SK-N-MC (cell line): Measurements from ENCODE around the gene ATG12.
"Not testable (repeated sequence)": the region's sequence is repeated elsewhere in the genome, so short reads cannot be mapped to it uniquely, and the experiment has no call there.

Source experiments
- DNase-seq: peaks from one replicate; pipeline ENCODE4 v3.0.0-alpha.2; 2011; ENCODE audit warnings: low read depth, low spot score
- H3K27ac ChIP-seq: fragments of 200-600 bp; sonication (generic); 2 replicates; pipeline ENCODE4 v1.5.1; 2016; ENCODE audit warnings: mixed run types
- H3K36me3 ChIP-seq: fragments of 200-600 bp; sonication (generic); 2 replicates; pipeline ENCODE4 v1.6.1; 2017; ENCODE audit warnings: antibody characterized with exemption, low read length, mixed read lengths; ENCODE audit not compliant: insufficient read depth
- H3K4me3 ChIP-seq: fragments of 200-600 bp; sonication (generic); 2 replicates; pipeline ENCODE4 v1.5.1; 2016
- H3K9ac ChIP-seq: fragments of 200-600 bp; sonication (generic); 2 replicates; pipeline ENCODE4 v1.8.0; 2017; ENCODE audit warnings: mixed run types, mixed read lengths; ENCODE audit not compliant: insufficient read length
- H3K9me3 ChIP-seq: fragments of 200-600 bp; sonication (generic); 2 replicates; pipeline ENCODE4 v1.6.1; 2017; ENCODE audit warnings: low read depth, mild to moderate bottlenecking, antibody characterized with exemption, low read length, moderate library complexity, mixed read lengths
- EZH2 ChIP-seq: fragments of 200-600 bp; sonication (generic); IDR thresholded peaks from one replicate; pipeline ENCODE4 v1.6.1; 2017; ENCODE audit warnings: antibody characterized with exemption
- FOXP2 ChIP-seq: optimal IDR thresholded peaks from 2 replicates; pipeline ENCODE3; 2011; ENCODE audit warnings: mild to moderate bottlenecking, moderate library complexity; ENCODE audit not compliant: insufficient read depth; ENCODE audit errors: extremely low read length, control extremely low read depth
- POLR2AphosphoS5 ChIP-seq: IDR thresholded peaks from 2 replicates; pipeline ENCODE4 v1.6.1; 2012; ENCODE audit warnings: mild to moderate bottlenecking, low read depth, low read length, borderline replicate concordance

The ATG12 gene

DNA sequence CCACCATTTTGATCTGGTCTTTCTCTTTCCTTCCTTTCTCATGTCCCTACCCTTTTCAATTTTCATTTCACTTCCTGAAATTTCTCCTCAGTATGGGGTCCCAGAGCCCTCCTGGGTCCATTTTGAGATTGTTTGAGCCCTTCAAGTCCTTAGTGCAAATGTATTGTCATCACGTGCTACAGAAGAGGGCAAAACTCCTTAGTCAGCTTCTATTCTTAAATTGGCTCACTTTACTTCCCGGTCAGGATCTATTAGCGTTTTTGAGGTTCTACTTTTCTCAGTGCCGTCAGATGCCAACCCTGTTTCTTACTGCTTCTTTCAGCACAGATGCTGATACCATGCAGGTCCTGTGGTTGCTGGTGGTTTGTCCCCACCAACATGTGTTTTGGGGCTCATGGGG, 5.9 kb downstream of the ATG12 start:
- H3K9me3 ChIP-seq = no peaks in the 10 kb centered on the region
- DNase-seq = no peak
- peaks cover 72% of the 10 kb centered on the region for H3K36me3 ChIP-seq
- H3K9ac ChIP-seq = no peak overlapping the region
- H3K4me3 ChIP-seq = no peak overlapping the region
- no peak for TF ChIP-seq POLR2AphosphoS5
- TF ChIP-seq EZH2 = no peak
- no peak for TF ChIP-seq FOXP2
- H3K27ac ChIP-seq = no peak overlapping the region

DNA sequence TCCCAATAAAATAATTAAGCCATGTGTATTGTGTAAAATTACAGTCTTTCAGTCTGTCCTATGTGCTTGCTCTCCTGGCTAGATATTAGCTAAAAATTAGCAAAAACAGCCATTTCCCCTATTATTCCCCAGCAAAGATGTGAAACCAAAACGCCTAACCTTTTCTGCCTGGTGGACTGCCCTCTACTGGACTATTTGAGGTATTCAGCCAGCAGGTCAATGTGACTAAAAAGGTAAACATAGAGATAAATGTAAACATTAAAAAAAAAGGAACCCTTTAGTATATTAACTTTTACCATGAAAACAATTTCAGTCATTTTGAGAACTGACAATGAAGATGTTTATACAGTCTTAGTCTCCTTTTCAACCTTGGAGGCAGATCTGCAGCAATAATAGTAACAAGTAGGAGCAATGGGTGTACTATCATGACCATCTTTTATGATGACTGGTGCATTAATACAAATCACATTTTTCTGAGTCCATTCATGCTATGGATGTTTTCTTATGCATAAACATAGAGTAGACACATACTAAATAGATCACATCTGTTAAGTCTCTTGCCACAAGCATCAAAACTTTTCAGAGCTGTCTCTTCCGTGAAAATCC, 10.1 kb downstream of the ATG12 start:
- Histone ChIP-seq H3K9me3 (no peaks in the 10 kb centered on the region), H3K9ac (no peak overlapping the region), H3K36me3 (peaks cover 74% of the 10 kb centered on the region), H3K27ac (no peak overlapping the region), H3K4me3 (no peak overlapping the region)
- TF ChIP-seq POLR2AphosphoS5 (no peak), FOXP2 (no peak), EZH2 (no peak)
- DNase-seq = no peak

DNA sequence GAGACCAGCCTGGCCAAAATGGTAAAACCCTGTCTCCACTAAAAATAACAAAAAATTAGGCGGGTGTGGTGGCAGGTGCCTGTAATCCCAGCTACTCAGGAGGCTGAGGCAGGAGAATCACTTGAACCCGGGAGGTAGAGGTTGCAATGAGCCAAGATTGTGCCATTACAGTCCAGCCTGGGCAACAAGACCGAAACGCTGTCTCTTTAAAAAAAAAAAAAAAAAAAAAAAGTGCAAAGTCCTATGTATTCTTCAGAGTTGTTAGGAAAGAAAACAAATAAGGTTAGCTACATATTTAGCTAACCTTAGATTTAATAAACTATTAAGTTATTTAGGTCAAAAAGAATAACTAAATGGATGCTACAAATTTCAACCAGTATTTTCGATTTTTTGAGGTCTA, 11.5 kb downstream of the ATG12 start:
- H3K9me3 ChIP-seq = no peaks in the 10 kb centered on the region
- H3K9ac ChIP-seq = no peak overlapping the region
- no peak for DNase-seq
- TF ChIP-seq EZH2 (no peak), FOXP2 (no peak), POLR2AphosphoS5 (no peak)
- no peak overlapping the region for H3K27ac ChIP-seq
- H3K36me3 ChIP-seq = peaks cover 61% of the 10 kb centered on the region
- H3K4me3 ChIP-seq = no peak overlapping the region

DNA sequence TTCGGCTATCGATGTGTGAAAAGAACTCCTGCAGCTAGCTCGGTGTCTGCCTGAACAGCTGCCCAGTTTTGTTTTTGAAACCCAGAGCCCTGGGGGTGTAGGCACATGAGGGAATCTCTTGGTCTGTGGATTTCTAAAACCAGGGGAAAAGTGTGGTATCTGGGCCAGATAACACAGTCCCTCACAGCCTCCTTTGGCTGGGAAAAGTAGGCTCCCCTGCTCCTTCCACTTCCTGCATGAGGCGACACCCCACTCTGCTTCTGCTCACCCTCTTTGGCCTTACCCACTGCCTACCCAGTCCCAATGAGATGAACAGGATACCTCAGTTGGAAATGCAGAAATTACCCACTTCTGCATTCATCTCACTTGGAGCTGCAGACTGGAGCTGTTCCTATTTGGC, 15.4 kb downstream of the ATG12 start:
- Histone ChIP-seq H3K27ac (no peak overlapping the region), H3K9me3 (no peaks in the 10 kb centered on the region), H3K4me3 (no peak overlapping the region), H3K36me3 (peaks cover 28% of the 10 kb centered on the region), H3K9ac (no peak overlapping the region)
- DNase-seq = no peak
- TF ChIP-seq EZH2 (no peak), FOXP2 (no peak), POLR2AphosphoS5 (no peak)

DNA sequence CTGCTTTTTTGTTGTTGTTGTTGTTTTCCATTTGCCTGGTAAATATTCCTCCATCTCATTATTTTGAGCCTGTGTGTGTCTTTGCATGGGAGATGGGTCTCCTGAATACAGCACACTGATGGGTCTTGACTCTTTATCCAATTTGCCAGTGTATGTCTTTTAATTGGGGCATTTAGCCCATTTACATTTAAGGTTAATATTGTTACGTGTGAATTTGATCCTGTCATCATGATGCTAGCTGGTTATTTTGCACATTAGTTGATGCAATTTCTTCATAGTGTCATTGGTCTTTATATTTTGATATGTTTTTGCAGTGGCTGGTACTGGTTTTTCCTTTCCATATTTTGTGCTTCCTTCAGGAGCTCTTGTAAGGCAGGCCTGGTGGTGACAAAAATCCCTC, 16.4 kb downstream of the ATG12 start:
- not testable (repeated sequence) for DNase-seq, H3K27ac ChIP-seq, H3K9ac ChIP-seq, H3K4me3 ChIP-seq, H3K9me3 ChIP-seq
- peaks cover 21% of the 10 kb centered on the region for H3K36me3 ChIP-seq

DNA sequence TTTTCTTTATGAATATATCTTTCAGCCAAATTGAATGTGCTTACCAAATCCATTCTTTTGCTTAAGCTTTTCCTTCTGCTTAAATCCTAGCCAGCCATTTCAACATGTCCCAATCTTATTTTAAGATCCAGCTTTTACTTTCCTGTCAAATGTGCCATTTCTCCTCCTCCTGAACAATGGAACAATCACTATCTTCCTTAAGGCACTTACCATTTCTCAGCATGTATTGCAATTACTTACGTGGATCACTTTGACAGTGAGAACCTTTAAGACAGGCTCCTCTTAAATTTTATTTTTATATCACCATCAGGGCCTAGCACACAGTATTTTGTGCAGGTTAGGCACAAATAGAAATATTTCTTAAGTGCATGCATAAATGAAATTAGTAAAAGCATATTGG, 20.5 kb downstream of the ATG12 start:
- no peak overlapping the region for H3K27ac ChIP-seq
- H3K9ac ChIP-seq = no peak overlapping the region
- no peaks in the 10 kb centered on the region for H3K36me3 ChIP-seq
- H3K9me3 ChIP-seq = no peaks in the 10 kb centered on the region
- TF ChIP-seq FOXP2 (no peak), POLR2AphosphoS5 (no peak), EZH2 (no peak)
- H3K4me3 ChIP-seq = no peak overlapping the region
- DNase-seq = no peak

DNA sequence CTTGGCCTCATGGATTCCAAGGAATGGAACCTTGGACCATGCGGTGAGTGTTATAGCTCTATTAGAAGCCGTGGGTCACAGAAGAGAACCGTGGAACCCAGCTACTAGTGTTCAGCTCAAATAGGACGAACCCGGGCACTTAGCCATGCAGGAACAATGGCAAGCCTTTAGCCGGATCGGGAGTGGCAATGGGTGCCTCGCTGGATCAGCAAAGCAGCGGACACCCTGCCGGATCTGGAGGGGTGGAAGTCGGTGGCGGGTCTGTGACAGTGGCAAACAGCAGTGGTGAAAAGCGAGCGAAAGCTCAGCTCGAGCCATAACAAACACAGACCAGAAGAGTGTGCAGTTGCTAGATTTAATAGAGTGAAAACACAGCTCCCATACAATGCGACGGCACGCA, 22.5 kb downstream of the ATG12 start:
- no peak overlapping the region for H3K9ac ChIP-seq
- TF ChIP-seq FOXP2 (no peak), POLR2AphosphoS5 (no peak), EZH2 (no peak)

DNA sequence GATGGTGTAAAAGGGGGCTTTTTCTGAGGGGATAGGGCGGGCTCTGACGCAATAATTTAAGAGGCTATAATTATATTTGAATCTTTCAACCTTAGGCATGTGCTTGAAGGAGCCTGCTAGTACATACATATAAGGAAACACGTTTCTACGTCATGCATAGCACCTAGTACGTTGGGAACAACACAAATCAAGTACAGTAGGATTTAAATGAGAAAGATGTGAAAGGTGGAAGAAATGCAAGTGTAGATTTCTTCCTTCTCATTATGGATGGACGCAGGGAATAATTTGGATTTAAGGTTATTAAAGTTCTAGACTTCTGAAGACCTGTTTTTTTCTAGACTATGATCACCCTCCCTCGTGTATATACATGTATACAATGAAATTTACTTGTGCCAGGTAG, 24.0 kb downstream of the ATG12 start:
- TF ChIP-seq POLR2AphosphoS5 (no peak), FOXP2 (no peak), EZH2 (no peak)
- no peak overlapping the region for H3K9ac ChIP-seq
- H3K27ac ChIP-seq = no peak overlapping the region
- H3K36me3 ChIP-seq = no peaks in the 10 kb centered on the region
- no peaks in the 10 kb centered on the region for H3K9me3 ChIP-seq
- no peak for DNase-seq
- no peak overlapping the region for H3K4me3 ChIP-seq

More for the DNA sequence above, 22.5 kb downstream of the ATG12 start:
- Histone ChIP-seq H3K36me3 (no peaks in the 10 kb centered on the region), H3K27ac (no peak overlapping the region), H3K4me3 (no peak overlapping the region), H3K9me3 (no peaks in the 10 kb centered on the region)
- no peak for DNase-seq
